ENCODE measurements around the gene PANX2.
"Not testable (repeated sequence)": the region's sequence is repeated elsewhere in the genome, so short reads cannot be mapped to it uniquely, and the experiment has no call there.

Gene PANX2

DNA sequence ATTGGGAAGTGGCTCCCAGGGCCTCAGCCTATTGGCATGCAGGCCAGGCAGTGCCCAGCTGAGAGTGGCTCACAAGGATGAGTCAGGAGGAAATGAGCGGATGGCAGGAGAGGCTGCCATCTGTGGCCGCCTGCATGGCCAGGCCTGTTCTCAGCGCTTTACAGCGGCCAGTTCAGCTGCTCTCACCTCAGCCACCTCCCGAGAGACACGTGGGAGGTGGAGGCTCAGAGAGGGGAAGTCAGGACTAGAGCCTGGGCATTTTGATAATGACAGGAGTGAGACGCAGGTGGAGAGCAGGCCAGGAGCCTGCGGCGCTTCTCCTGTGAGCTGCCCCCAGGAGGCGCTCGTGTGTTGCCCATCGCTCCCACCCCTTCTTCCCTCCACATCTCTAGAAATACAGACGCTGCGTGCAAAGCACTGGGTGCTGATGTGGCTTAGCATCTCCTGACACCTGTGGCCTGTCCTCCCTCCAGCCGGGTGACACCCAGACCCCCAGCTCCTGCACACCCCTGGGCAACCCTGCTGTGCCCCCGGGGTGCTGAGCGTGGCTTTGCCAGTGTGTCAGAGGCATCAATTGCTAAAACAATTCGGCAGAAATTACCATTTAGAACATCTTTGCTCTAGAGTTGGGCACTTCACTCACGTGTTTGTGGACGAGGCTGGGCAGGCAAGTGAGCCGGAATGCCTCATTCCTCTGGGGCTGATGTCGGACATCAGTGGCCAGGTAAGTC is 21.4 kb upstream of the PANX2 start:
- DNase-seq, result peak; percentile 28

DNA sequence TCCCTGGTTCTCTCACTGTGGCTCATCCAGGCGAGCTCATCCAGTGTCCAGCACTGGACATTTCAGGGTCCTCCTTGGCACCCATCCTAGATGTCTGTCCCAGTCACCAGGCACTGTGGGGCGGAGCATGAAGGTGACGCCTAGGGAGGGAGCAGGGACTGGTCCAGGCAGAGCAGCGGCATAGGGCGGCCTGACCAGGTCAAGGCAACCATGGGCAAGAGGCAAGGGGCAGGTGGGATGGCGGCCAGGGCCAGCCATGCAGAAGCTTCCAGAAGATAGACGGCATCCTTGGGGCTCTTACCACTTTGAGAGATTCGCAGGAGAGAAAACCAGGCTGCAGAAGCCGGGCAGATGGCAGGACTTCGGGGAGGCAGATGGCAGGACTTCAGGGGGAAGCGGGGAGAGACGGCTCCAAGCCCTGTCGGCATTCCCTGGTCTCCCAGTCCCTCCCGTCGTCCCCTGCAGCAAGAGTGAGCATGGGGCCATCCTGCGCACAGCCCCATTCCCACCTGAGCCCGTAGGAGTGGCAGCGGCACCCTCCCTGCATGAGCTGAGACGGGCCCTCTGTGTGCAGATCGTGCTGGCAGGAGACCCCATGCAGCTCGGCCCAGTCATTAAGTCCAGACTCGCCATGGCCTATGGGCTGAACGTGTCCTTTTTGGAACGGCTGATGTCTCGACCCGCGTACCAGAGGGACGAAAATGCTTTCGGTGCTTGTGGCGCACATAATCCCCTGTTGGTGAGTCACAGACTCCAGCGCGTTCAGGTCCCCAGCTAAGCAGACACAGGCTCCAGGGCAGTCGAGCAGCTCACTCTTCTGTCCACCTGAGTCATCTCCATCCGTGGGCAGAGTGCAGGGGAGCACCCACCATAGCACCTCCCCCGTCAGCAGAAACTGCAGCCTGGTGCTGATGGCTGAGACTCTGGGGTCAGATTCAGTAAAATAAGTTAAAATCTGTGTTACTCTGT is 20.1 kb upstream of the PANX2 start:
- no peak for DNase-seq

DNA sequence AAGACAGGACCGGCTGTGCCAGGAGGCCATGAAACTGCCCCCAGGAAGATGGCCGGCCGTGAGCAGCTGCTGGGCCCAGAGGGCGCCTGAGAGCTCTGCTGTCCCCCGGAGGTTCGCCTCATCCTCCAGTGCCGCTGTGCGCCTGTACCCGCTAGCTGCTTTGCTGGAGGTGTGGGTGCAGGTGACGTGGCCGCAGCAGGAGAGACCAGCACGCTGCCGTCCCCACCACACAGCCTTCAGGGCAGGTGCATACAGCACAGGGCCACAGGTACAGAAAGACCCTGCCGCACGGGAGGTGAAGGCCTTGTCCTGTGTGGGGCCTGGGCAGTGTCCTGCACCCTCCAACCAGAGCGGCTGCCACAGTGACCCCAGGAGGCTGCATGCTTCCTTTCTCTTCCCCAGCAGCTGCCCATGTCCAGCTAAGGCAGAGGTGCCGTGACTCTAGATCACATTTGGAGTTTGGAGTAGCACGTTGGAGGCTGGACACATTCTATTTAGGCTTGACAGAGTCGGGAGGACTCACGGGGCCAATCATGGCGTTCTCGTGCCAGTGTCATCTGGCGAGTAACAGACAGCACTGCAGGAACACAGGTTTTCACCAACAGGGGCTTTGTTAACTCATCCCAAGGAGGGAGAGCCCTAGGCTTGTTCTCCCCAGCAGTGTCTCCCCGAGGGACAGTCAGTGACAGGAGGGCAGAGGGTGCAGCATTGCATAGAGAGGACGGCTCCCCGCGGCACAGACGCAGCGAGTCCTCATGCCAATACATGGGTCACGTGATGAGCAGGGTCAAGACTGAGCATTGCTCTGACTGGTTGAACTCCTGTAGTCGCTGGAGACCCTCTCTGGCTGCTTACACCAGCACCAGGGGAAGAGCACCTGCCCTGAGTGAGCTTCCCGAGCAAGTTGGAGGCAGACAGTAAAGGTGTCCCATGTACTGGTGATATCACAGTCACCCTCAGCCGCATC is 18.7 kb upstream of the PANX2 start:
- no peak for DNase-seq

DNA sequence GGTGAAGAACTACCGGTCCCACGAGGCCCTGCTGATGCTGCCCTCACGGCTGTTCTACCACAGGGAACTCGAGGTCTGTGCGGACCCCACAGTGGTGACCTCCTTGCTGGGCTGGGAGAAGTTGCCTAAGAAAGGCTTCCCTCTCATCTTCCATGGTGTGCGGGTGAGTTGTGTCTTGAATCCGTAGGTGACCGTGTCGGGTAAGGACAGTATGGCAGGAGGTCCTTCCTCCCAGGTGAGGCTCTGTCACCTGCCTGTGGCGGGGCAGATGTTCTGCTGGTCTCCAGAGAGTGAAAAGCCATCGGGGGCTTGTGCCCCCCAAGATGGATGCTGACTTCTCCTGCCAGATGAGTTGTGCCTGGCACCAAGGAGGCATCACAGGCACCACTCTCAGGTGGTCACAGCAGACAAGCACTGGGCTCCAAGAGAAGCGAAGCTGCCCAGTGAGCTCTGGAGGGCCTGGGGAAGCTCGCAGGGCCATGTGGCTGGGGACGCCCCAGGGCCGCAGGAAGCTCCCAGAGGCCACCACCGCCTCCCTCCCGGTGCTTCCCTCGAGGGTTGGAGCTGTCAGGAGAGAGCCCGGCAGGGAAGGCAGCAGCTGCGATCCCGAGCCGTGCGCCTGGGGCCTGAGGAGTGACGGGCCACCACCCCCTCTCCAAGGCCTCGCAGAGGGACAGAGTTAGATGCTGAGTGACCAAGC is 17.3 kb upstream of the PANX2 start:
- no peak for DNase-seq

DNA sequence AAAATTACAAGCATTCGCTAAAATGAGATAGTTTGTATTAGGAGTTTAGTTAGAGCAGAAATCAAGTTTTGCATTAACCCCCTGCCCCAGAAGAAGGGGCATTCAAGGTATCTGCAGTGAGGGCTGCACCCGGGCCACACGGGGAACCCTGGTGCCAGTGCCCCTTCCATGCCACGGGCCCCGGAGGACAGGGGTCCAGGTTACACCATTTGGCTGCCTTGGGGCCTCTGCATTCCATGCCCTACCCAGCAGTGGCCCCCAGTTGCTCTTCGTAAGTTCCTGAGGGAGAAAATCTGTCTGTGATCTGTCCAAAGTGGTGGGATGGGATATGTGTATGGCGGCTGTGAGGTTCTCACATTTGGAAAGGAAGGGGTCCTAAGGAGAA is 16.8 kb upstream of the PANX2 start:
- no peak for DNase-seq

DNA sequence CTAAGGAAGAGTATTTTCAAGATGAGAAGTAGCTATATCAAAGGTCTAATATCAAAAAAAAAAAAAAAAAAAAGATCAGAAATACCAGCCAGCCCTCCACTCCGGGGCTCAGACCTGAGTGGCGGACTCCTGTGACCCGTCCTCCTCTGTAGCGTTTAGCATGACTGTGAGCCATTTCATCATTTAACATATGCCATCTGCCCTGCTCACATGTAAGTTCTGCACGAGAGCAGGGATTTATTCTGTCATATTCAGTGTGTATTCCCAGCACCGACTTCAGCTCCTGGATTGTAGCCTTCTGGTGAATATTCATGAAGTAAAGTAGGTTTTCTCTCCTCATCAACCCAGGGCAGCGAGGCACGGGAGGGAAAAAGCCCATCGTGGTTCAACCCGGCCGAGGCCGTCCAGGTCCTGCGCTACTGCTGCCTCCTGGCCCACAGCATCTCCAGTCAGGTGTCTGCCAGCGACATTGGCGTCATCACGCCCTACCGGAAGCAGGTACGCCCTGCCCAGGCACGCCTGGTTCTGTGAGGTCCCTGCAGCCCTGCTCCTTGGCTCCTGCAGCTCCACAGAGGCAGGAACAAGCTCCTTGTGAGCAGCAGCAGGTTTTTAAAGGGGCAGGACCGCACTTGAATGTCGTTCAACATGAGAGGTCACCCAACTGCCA is 12.7 kb upstream of the PANX2 start:
- no peak for DNase-seq

DNA sequence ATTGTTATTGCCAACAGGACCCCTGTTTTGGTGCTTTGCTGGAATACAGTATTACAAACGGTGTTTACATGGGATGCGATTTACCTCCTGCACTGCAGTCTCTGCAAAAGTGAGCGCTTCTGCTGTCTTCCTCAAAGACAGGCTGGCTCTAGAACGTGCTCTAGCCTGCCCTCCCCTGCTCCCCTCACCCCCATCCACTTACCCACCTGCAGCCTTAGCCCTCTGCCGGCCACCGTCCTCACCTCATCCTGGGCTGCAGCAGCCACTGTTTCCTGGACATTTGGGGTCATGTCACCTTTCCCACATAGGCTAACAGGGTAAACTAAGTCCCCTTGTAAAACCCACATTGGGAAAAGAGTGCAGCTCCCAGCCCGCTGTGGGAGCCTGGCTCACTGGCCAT is 9.6 kb upstream of the PANX2 start:
- DNase-seq, result no peak

DNA sequence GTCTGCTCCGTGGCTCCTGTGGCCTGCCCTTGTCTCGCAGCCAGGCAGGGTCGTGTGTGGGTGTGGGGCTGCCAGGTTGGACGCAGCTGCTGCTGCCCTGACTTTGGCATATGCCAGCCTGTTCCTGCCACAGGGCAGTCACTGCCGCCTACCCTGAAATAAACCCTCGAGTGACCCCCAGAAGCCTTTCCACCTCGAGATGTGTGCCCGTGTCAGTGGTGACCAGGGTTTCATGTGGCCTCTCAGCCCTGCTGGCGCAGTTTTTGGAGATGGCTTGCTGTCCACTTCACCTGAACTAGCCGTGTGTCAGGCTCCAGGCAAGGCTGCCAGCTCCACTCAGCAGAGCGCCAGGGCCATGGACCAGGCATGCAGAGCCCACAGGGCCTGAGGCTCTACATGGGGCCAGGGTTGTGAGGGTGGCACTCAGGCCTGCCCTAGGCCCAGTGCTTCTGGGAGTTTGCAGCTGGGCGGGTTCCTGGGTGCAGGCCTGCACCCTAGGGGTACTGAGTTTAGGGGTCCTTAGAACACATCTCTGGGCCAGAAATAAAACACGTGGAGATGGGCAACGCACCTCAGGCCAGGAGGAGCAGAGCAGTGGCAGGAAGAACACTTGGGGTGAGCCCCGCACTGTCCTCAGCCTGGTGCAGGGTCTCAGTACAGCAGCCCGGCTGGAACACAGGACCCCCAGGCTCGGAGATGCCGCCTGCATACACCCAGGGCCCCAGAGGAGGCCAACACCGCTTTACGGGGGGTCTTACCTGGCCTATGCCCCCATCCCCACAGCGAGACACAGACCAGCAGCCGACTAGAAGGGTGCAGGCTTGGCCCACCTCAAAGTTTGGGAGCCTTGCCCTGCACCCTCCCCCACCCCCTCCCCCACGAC is 8.8 kb upstream of the PANX2 start:
- DNase-seq, result no peak

DNA sequence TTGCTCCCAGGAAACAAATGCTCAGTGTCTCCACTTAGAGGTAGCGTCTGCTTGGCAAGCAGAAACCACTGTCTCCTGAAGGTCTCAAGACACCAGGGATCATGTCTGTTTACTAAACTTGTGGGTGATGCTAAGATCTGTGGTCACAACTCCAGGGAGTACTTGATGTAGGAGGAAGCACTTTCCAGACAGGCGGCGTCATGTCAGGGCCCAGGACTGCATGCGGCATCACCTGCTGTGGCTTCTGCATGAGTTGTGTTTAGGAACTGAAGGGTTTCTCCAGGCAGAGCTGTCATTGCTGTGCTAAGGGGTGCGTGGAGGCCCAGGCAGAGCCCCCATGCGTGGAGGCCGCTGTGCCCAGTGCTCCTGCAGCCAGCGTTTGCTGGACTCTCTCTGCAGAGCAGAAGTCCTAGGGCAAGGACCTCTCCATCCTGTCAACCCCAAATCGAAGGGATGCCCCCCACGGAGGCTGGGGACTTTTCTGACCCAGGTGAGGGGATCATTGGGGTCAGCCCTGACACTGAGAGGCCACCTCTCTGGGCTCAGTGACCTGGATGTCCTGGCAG is 8.1 kb upstream of the PANX2 start:
- no peak for DNase-seq

DNA sequence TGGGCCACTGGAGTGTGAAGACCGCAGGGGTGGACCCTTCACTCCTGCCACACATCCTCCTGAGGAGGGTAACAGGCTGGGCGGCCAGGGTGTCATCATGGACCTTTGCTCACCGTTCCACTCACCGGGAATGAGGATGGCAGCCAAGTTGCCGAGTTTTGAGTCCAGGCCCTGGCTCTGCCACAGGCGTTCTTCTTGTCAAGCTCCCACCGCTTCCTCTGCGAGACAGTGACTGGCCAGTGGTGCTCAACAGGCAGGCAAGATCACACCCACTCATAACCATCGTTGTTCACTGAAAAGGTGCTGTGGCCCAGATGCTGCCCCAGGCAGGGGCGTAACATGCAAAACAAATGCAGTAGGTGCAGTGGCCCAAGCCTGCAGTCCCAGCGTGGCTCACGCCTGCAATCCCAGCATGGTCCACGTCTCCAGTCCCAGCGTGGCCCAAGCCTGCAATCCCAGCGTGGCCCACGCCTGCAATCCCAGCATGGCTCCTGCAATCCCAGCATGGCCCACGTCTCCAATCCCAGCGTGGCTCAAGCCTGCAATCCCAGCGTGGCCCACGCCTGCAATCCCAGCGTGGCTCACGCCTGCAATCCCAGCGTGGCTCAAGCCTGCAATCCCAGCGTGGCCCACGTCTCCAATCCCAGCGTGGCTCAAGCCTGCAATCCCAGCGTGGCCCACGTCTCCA is 5.0 kb upstream of the PANX2 start:
- no peak for DNase-seq

DNA sequence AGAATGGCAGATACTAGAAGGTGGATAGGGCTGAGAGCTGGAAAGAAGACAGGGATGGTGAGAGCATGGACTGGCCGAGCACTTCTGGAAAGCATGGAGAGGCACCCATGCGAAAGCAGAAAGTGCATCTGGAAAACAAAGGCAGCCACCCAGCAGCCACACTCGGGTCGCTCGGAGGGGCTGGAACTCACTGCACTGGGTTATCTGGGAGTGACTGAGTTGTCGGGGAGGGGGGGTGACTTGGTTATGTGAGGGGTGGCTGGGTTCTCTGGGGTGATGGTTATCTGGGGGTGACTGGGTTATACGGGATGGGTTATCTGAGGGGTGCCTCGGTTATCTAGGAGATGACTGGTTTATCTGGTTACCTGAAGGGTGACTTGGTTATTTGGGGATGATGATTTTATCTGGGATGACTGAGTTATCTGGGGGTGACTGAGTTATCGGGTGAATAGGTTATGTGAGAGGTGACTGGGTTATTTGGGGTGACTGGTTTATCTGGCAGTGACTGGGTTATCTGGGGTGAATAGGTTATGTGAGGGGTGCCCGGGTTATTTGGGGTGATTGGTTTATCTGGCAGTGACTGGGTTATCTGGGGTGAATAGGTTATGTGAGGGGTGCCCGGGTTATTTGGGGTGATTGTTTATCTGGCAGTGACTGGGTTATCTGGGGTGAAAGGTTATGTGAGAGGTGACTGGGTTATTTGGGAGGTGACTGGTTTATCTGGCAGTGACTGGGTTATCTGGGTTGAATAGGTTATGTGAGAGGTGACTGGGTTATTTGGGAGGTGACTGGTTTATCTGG is 2.6 kb upstream of the PANX2 start:
- DNase-seq, result no peak

DNA sequence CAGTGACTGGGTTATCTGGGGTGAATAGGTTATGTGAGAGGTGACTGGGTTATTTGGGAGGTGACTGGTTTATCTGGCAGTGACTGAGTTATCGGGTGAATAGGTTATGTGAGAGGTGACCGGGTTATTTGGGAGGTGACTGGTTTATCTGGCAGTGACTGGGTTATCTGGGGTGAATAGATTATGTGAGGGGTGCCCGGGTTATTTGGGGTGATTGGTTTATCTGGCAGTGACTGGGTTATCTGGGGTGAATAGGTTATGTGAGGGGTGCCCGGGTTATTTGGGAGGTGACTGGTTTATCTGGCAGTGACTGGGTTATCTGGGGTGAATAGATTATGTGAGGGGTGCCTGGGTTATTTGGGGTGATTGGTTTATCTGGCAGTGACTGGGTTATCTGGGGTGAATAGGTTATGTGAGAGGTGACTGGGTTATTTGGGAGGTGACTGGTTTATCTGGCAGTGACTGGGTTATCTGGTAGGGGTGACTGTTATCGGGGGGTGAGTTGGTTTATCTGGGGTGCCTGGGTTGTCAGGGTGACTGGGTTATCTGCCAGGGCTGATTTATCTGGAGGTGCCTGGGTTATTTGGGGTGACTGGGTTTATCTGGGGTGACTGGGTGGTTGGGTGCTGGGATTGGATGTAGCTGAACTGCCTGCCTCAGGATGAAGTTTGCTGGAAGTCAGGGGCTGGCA is 1.9 kb upstream of the PANX2 start:
- DNase-seq, result not testable (repeated sequence)

DNA sequence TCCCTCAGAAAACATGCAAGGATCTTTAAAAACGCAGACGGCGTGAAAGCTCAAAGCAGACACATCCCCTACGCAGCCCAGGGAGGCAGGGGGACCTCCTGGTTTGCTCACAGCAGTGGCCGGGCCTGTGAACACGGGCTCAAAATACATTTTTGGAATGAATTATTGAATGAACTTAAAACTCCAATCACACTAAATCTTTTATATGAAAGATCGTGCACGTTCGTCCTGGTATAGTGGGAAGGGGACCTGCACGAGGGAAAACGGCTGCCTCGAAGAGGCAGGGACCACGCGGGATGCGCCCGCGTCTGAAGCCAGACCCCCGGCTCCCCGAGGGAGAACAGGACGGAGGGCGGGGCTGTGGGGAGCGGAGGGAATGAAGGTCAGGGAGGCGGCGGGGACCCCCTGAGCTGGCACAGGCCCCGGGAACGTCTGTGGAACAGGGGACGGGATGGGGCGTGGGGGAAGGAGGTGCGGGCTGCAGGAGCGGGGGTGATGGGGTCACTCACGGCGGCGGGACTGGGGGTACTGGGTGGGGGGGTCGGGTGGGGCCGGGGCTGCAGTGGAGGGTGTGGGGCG is 1.3 kb upstream of the PANX2 start:
- DNase-seq, result no peak

DNA sequence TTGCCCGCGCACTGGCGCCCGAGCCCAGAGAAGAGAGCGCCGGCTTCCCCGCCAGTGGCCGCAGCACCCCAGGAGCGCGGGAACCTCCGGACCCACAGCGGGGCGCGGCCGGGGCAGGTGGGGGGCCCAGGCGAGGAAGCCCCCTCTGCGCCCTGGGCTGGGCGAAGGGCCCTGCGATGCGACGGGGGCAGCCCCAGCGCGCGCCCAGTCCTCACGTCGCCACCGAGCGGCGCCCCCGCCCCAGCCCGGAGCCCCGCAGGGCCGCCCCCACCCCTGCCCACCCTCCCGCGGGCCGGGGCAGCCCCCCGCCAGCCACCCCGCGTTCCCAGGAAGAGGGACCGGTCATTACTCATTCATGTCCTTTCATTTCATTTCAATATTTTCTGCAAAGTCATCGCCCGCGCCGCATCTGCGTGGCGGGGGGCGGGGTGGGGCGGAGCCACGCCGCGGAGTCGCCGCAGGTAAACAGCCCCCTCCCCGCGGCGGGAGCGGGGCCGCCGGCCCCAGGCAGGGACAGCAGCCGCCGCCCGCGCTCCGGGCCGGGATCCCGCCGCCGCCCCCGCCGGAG is 673 bp upstream of the PANX2 start:
- DNase-seq, result no peak

DNA sequence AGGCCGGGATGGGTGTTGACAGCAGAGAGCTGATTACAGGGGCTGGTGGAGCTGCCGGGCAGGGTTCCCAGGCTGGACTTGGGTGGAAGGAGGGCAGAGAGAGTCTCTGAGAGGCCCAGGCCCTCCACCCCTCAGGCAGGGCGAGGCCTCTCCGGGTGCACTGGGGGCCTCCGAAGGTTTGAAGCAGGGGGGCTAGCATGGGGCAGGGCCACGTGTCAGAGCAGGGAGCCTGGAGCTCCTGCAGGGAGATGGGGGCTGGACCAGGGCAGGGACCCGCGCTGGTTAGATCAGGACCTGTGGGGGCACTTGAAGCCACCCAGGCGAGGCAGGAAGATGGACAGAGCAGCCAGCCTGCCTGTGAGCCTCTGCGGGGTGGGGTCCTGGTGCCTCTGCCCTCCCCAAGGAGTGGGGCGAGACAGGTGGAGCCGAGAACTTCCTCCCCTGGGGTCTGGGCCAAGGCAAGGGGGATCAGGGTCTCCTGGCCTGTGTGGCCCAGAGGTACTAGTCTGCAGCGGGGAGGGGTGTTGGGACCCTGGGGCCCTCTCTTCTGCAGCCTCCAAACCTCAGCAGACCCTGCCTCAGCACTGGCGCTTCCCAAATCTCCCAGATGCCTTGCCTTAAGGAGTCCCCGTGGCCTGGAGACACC is 911 bp downstream of the PANX2 start:
- DNase-seq, result no peak

DNA sequence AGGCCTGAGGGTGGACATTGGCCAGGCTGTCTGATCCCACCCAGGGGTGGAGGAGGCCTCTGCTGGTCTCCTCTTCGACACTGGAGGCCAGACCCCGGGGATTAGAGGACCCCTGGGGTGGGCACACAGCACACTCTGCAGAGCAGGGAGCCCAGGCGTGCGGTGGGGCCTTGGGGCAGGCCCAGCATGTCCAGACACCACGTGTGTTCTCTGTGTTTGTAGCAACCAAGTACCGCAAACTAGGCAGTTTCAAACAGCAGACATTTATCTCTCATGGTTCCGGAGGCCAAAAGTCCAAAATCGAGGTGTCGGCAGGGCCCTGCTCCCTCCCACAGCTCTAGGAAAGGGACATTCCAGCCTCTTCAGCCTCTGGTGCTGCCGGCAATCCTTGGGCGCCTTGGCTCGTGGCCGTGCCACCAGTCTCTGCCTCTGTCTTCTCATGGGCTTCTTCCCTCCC is 1.5 kb downstream of the PANX2 start:
- no peak for DNase-seq

All from NCI-H1436 treated with DMSO at 0.1 percent for 48 hours (cell line).